ENCODE measurements around the gene CSPG4. TPM values are rescaled to one million over a fixed set of nuclear protein-coding genes. Genes with fewer than 3 reads are reported as not detected.

Gene CSPG4
- total and polyA plus RNA-seq, 2 of the 13 experiments (the other 11 are each of a cell fraction or from before 2014, with no cell fraction given): 0.01 to 0.04 TPM

DNA sequence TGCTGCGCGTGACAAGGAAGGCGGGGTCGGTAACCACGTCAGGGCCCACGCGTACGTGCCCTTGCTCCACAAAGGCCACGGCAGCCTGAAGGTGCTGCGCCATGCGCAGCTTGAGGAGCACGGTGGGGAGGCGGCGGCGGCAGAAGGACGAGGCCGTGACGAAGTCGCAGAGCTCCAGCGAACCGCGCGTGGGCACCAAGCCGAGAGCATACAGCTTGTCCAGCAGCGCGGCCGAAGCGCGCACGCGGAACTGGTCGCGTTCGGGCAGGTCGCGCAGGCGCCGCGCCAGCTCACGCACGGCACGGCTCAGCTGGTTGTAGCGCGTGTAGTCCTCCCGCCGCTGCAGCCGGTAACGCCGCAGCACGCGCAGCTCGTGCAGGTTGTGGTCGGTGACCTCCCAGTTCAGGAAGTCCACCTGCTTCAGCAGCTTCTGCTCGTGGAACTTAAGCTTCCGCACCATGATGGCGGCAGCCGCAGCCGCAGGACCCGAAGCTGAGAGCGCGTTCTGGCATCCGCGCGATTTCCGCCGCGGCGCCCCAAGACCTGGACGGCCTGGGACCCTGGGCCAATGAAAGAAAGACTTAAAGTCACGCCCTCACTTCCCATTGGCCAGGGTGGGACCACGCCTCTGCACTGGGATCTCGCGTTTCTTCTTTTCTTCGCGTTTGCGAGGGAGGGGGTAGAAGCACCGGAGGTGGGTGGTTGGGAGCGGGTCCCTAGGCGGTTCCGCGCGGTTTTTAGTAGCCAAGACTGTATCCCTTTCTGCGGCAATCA is 72.8 kb downstream of the CSPG4 start, which contains the start of gene IMP3 (continued):
- peak; percentile 72; the same call in 1 of the 2 replicates for TF ChIP-seq MEIS2 (CRISPR knock-in tag; IDR thresholded peaks at IDR 0.05)
- peak; percentile 66; the same call in 1 of the 2 replicates for TF ChIP-seq KDM4B (CRISPR knock-in tag; IDR thresholded peaks at IDR 0.05)
- TF ChIP-seq ZC3H4 (CRISPR knock-in tag; IDR thresholded peaks at IDR 0.05; ENCODE audit: borderline replicate concordance): peak; percentile 59; the same call in 1 of the 2 replicates
- TF ChIP-seq ZNF235 (CRISPR knock-in tag; IDR thresholded peaks at IDR 0.05; ENCODE audit: borderline replicate concordance): no peak
- TF ChIP-seq MXD4 (CRISPR knock-in tag; IDR thresholded peaks at IDR 0.05): peak; percentile 95
- TF ChIP-seq ZNF280B (CRISPR knock-in tag; IDR thresholded peaks at IDR 0.05; ENCODE audit: borderline replicate concordance): peak; percentile 96
- TF ChIP-seq NR2F6 (IDR thresholded peaks at IDR 0.05): no peak
- no peak; the same call in 1 of the 2 replicates for TF ChIP-seq NR2F6 (CRISPR knock-in tag; IDR thresholded peaks at IDR 0.05)
- TF ChIP-seq ZFP41 (CRISPR knock-in tag; IDR thresholded peaks at IDR 0.05; ENCODE audit: borderline replicate concordance): peak; percentile 84; the same call in 1 of the 2 replicates
- TF ChIP-seq, protein P1, sequence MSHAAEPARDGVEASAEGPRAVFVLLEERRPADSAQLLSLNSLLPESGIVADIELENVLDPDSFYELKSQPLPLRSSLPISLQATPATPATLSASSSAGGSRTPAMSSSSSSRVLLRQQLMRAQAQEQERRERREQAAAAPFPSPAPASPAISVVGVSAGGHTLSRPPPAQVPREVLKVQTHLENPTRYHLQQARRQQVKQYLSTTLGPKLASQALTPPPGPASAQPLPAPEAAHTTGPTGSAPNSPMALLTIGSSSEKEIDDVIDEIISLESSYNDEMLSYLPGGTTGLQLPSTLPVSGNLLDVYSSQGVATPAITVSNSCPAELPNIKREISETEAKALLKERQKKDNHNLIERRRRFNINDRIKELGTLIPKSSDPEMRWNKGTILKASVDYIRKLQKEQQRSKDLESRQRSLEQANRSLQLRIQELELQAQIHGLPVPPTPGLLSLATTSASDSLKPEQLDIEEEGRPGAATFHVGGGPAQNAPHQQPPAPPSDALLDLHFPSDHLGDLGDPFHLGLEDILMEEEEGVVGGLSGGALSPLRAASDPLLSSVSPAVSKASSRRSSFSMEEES (CRISPR knock-in tag; IDR thresholded peaks at IDR 0.05): peak; percentile 10
- TF ChIP-seq, protein P2, sequence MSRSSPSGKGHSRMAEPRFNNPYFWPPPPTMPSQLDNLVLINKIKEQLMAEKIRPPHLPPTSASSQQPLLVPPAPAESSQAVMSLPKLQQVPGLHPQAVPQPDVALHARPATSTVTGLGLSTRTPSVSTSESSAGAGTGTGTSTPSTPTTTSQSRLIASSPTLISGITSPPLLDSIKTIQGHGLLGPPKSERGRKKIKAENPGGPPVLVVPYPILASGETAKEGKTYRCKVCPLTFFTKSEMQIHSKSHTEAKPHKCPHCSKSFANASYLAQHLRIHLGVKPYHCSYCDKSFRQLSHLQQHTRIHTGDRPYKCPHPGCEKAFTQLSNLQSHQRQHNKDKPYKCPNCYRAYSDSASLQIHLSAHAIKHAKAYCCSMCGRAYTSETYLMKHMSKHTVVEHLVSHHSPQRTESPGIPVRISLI (CRISPR knock-in tag; IDR thresholded peaks at IDR 0.05; ENCODE audit: borderline replicate concordance): peak; percentile 54; the same call in 1 of the 2 replicates
- TF ChIP-seq HNF4G (IDR thresholded peaks at IDR 0.05; ENCODE audit: borderline replicate concordance, low read depth, low read length): peak; percentile 14; the same call in 1 of the 2 replicates
- TF ChIP-seq HNF4G (CRISPR knock-in tag; IDR thresholded peaks at IDR 0.05; ENCODE audit: borderline replicate concordance, low read depth): no peak; the same call in 1 of the 2 replicates
- TF ChIP-seq, protein P3, sequence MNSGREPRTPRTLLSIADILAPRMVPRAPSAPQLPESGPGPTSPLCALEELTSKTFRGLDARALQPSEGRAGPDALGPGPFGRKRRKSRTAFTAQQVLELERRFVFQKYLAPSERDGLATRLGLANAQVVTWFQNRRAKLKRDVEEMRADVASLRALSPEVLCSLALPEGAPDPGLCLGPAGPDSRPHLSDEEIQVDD (CRISPR knock-in tag; IDR thresholded peaks at IDR 0.05; ENCODE audit: borderline replicate concordance): peak; percentile 93; the same call in 1 of the 2 replicates
- TF ChIP-seq NFE2L1 (CRISPR knock-in tag; IDR thresholded peaks at IDR 0.05; ENCODE audit: borderline replicate concordance): 0 out of 2 replicates have a peak, but pooled peaks have one; percentile 29
- peak; percentile 88; the same call in 1 of the 2 replicates for TF ChIP-seq ZNF713 (CRISPR knock-in tag; IDR thresholded peaks at IDR 0.05)
- TF ChIP-seq ZNF24 (IDR thresholded peaks at IDR 0.05): no peak
- peak; percentile 93 for TF ChIP-seq ZNF18 (CRISPR knock-in tag; IDR thresholded peaks at IDR 0.05; ENCODE audit: insufficient replicate concordance)
- TF ChIP-seq, protein P4, sequence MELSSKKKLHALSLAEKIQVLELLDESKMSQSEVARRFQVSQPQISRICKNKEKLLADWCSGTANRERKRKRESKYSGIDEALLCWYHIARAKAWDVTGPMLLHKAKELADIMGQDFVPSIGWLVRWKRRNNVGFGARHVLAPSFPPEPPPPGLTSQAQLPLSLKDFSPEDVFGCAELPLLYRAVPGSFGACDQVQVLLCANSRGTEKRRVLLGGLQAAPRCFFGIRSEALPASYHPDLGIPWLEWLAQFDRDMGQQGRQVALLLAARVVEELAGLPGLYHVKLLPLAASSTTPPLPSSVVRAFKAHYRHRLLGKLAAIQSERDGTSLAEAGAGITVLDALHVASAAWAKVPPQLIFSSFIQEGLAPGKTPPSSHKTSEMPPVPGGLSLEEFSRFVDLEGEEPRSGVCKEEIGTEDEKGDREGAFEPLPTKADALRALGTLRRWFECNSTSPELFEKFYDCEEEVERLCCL (CRISPR knock-in tag; IDR thresholded peaks at IDR 0.05; ENCODE audit: borderline replicate concordance): peak; percentile 77; the same call in 1 of the 2 replicates
- peak; percentile 93 for TF ChIP-seq ZNF782 (CRISPR knock-in tag; IDR thresholded peaks at IDR 0.05; ENCODE audit: borderline replicate concordance)
- TF ChIP-seq POLR2G (IDR thresholded peaks at IDR 0.05; ENCODE audit: low read depth, low read length): peak; percentile 98

Measured in HepG2 (cell line).